ENCODE results near the gene STARD4.

The STARD4 gene, protein sequence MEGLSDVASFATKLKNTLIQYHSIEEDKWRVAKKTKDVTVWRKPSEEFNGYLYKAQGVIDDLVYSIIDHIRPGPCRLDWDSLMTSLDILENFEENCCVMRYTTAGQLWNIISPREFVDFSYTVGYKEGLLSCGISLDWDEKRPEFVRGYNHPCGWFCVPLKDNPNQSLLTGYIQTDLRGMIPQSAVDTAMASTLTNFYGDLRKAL

DNA sequence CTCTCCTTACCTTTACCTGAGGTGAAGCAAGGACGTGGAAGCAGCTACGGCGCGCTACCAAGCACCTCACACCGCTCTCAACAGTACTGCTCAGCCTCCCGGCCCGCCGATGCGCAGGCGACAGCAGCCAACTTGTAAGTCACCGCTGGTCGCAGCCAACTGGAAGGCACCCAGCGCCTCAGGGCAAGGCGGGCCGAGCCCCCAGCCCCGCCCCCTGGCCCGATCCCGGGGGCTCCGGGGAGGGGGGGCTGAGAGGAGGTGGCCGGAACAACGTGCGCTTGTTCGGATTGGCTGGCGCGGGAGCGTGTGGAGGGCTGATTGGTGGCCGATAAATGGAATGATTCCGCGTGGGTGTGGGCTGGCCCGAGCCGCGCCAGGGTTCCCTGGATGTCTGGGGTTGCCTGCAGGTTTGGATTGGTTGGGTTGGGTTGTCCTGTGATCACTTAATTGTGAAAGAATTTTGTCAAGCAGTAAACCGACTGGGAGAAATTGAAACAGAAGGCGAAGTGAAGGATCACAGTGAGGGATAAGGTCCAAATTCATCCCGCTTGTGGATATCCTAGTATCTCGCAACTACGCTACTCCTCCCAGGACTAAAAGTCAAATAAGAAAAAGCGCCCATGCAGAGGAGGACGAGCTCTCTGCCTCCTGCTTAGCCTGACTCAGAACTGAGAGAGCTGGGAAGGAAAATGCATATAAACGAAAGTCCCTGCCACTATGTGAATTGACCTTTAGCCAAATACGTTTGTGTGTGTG lies at the start of gene STARD4:
Gene STARD4 (minus strand): TSS at position 161 of the 756 bp plus-strand sequence. CDS start 5,102 bp downstream, outside the sequence.
- DNase-seq (ENCODE audit: low spot score), result peak; percentile 98

DNA sequence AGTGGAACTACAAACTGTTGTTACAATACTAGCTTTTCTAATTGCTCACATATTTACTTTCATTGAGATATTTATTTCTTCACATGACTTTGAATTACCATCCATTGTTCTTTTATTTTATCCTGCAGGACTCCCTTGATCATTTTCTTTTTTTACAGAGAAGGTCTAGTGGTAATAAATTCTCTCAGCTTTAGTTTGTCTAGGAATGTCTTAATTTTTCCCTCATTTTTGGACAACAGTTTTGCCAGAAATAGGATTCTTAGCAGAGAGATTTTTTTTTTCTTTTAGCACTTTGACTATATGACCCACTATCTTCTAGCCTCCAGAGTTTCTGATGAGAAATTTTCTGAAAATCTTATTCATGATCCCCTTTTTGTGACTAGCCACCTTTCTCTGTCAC lies 47.3 kb upstream of the STARD4 start:
- no peak for DNase-seq (ENCODE audit: low spot score)

DNA sequence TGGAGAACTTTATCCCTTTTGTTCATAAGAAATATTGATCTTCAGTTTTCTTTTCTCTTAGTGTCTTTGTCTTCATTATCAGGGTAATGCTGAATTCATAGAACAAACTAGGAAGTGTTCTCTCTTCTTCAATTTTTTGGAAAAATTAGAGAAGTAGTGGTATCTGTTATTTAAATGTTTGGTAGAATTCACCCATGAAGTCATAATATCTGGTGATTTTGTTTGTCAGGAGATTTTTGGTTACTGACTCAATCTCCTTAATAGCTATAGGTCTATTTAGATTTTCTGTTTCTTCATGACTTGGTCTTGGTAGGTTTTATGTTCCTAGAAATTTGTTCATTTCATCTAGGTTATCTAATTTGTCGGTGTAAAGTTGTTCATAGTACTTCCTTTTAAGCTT lies 45.4 kb upstream of the STARD4 start:
- no peak for DNase-seq (ENCODE audit: low spot score)

DNA sequence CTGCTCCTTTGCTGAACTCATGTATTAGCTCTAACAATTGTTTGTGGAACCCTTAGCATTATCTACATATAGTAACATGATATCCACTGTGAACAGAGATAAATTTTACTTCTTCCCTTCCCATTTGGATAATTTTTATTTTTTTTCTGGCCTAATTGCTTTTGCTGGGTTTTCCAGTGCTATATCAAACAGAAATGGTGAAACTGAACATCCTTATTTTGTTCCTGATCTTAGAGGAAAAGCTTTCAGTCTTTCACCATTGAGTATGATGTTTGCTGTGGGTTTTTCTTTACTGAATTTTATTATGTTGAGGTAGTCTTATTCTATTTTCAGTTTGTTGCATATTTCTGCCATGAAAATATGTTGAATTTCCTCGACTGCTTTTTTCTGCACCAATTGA lies 44.8 kb upstream of the STARD4 start:
- DNase-seq (ENCODE audit: low spot score), result no peak

DNA sequence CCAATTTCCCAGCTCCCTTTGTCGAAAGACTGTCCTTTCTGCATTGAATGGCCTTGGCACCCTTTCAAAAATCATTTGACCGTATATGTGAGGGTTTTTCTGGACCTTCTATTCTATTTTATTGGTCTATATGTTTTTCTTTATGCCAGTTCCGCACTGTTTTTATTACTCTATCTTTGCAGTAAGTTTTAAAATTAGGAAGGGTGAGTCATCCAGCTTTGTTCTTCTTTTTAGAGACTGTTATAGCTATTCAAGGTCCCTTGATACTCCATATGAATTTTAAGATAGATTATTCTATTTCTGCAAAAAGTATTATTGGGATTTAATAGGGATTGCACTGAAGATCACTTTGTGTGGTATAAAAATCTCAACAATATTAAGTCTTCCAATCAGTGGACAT lies 44.2 kb upstream of the STARD4 start:
- no peak for DNase-seq (ENCODE audit: low spot score)

DNA sequence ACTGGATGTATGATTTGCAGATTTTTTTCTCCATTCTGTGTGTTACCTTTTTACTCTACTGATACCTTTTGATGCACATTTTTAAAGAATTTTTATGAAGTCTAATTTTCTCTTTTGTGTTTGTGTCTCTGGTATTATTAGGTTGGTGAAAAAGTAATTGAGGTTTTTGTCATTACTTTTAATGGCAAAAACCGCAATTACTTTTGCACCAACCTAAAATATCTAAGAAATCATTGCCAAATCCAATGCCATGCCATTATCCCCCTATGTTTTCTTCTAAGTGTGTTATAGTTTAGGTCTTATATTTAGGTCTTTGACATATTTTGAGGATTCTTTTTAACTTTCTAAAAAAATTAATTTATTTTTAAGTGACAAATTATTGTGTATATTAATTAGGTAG lies 43.4 kb upstream of the STARD4 start:
- no peak for DNase-seq (ENCODE audit: low spot score)

DNA sequence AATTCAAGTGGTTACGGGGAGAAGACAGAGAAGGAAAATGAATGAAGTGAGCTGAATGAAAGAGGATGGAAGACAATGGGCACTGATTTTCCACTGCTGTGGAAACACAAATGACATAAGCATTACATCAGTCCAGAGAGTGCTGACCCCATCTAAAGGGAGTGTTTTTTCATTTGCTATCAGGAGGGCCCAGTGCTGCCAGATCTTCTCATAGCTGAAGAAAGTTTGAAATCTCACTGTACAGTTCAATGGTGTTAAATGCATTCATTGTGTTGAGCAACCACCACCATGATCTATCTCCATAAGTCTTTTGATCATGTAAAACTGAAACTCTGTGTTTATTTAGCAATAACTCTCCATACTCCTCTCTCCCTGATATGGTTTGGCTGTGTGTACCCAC lies 41.5 kb upstream of the STARD4 start:
- no peak for DNase-seq (ENCODE audit: low spot score)

DNA sequence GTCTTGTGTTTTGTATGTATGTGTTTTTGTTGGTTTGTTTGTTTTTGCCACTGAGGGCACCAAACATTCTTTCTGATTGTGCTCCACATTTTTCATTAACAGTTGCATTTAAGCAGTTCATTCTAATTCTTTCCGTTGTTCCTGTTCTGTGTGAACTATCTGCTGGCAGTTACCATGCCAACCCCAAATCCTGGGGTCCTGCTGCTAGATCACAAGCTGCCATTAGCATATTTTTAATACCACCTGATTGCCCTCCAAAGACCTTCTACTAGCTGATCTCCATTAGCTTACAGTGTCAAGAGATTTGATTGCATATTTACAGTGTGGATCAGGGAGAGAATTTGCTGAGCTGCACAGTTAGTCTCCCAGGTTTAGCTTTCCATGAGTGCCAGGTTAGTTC lies 40.6 kb upstream of the STARD4 start:
- DNase-seq (ENCODE audit: low spot score), result no peak

DNA sequence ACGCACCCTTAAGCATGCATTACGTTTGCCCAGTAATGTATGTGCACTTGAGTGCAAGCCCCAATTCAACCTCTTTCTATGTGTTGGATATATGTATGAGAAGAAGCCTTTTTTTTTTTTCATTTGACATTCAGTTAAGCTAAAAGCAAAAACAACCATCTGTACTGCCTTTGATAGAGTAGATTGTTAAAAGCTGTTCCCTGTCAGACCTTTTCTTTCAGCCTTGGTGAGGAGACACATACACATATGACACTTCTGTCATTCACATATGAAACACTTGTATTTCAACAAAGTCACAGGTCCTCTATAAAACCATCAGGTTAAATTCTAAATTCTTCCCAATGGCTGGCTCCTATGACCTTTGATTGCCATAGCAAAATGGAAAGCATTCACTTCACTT lies 40.2 kb upstream of the STARD4 start:
- no peak for DNase-seq (ENCODE audit: low spot score)

DNA sequence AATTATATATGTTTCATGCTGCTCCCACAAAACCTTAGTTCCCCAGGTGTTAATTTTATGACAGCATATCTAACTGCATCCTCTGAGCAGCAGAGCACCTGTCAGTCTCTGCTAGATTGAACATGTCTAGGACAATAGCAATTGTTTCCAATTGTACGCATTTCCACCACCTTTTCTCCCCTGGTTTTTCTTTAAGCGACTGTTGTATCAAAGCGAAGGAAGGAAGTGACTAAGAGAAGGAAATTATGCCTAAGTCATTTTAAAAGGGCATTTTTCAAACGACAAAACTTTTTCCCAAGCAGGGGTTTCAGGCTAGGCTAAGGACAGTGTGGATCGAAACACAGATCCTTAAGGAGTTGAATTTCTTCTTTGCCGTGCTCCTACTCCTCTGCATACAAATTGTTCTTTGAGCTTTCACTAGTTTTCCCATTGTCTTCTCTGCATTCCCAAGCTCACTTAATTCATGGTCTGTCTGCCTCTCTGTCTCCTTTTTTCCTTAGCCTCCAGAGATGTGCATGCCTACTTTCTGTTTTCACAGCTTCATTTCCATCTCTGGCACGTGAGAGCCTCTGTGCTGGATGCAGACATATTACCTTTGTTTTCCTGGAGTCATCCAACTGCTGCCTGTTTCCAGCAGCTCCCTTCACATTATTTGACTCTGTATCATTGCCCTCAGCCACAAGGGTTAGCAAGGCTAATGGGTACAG lies 39.4 kb upstream of the STARD4 start:
- DNase-seq (ENCODE audit: low spot score), result no peak

DNA sequence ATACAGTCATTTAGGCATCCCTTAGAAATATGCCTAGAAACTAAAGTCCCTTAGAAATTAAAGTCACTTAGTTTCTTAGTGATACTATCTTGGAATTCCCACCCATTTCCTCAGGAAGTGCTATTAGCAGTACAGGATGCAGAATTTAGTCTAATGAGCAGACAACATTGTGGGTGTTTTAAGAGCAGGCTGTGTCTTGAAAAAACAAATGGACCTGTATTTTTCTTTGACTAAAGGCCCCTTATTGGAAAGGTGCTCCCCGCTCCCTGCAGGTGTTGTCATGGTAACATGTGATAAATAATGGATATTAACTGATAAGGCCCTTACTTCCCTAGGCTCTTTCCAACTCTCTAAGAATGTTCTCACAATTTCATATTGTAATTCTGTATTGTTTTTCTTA lies 38.8 kb upstream of the STARD4 start:
- DNase-seq (ENCODE audit: low spot score), result no peak

DNA sequence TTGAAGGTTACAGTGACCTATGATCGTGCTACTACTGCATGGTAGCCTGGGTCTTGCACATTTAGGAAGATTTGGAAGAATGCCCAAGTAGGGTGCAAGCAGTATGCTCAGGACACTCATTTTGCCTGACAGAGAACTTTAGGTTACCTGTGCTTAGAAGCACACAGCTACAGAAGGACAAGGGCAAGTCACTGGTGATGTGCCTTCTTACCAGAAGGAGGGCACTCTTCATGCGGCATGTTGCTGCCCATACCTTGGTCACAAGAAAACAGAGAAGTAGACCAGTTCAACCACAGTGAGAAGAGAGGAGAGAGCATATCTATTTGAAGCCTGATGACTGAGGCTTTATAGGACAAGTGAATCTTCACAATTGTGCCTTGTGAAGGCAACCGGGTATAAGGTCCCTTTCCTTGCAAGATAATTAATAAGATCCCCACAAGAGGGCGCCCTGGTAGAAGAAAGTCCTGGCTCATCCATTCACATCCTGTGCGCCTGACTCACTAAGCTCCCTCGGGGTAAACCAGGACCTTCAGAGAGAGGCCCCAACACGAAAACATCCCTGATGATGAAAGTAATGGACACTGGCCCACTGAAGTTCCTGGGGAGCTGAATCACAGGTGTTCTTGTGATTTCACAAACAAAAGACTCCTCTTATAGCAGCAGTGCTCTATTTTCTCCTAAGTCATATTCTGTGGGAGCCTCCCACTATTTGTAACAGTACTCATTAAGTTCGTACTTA lies 38.1 kb upstream of the STARD4 start:
- peak; percentile 84 for DNase-seq (ENCODE audit: low spot score)

DNA sequence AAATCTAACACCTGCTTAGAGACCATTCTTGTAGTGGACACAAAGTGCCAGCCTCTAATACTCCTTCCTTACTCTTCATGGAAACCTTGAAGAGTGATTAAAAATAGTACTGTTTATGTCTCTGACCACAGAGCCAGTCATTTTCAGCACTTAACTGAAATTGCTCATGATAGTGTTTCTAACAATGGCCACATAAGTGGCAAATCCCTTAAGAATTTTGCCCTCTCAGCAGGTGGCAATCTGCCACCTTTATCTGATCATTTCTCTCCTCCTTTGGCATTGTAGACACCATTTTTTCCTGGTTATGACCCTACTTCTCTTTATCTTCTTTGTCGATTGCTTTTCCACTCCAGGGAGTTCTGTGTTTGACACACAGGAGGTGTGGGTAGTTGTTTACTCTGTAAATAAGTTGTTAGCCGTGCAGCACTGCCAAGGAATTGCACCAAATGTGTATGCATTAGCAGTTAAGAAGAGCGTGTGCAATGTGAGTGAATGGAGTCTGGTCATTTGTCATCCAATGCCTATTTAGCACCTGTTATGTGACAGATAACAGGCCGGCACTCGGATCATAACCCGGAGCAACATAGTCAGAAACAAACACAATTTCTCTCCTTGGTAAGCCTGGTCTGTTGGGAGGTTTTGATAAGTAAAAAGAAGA lies 36.8 kb upstream of the STARD4 start:
- no peak for DNase-seq (ENCODE audit: low spot score)

DNA sequence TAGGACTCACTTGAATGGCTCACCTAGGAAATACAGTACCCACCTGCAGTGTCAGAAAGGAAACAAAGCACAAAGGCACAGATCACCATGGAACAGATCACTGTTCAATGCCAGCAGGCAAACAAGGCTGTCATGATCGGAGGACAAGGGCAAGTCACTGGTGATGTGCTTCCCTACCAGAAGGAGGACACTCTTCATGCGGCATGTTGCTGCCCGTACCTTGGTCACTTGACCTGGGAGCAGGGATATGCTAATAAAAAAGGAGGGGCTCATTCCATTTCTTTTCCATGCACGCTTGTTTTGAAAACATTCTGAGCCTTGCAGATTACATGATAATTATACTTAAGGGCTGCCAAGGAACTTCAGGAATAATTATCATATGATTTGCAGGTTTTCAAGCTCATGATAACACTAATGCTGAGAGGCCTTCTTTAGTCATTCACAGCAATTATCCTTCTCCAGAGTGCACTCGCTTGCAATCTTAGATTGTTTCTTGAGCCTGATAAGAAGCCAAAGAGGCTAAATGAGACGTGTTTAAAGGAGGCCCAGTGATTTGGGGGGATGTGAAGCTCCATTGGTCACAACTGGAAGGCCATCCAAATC lies 36.1 kb upstream of the STARD4 start:
- no peak for DNase-seq (ENCODE audit: low spot score)

DNA sequence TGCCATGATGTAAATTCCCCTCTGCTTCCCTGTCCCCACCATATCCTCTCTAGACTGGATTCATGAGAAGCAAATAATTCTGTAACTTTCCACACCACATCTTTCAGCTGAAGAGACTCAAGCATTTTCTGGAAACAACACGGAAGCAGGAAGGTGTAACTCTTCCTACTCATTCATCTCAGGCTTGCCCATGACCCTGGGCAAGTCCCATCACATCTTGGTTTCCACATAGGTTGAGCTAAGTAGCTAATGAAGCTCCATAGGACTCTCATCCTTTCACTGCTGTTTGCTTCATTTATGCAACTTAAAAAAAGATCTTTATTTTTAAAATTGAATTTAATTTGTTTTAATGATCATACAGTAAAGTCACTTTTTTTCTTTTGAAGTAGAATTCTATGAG lies 32.7 kb upstream of the STARD4 start:
- DNase-seq (ENCODE audit: low spot score), result no peak

DNA sequence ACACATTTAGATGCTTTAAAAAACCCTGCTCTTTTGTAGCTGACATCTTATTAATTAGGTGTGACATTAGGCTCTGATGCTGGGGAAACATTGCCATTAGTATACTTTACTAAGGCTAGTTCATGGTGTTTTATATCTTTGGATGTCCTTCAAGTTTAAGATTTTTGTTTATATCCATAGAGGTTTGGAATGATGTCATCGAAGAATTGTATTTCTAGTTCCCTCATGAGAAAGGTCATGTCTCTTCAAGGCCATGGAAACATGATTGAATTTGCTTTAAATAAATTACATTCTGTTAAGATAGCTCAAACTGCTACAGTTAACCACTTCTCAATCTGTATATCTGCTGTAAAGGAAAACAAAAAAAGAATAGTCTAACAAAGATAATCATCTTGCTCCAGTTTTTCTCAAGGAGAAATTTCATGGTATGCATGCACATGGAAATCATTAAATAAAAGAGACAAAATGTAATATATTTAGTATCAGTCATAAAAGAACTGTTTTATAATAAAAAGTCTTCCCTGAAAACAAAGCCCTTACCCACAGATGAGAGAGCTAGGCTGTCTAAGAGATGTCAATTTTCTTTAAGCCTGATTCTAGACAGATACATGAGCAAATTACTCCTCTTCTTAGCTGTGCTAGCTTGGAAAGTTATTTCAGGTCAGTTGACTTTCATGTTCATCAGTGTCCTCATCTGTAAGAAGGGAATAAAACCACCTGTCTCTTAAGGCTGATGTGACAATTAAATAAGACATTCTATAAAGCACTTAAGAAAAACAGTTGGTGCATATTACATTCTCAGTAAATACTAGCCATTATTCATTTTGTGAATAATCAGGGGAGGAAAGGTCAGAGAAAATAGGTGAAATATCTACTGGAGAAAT lies 25.0 kb upstream of the STARD4 start:
- DNase-seq (ENCODE audit: low spot score), result no peak

DNA sequence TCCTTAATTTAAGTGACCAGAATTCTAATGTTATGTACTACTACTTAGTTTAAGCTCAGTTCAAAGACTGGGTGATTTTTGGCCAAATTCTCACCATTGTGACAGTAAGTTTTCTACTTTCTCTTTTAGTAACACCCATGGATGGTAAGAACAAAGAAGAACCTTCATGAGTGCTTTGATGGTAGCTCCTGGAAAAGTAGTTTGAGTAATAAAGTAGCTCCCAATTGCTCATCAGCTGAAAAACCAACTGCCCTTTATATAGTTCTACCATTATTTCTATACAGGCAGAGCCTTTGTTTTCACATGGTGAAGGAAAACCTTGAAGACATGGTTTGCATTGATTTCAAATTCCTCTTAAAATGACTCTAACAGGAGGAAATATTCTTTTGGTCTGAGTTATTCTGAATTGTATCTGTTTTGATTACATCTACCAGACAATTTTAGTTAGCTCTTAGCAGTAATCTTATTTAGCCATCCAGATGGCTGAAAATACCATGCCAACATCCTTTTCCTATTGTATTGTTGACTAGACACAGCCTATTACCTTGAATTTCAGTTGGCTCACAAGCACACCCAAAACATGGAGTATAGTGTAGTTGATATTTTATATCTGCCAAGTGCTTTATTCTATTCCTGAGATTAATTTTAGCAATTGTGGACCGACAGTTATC lies 23.7 kb upstream of the STARD4 start:
- no peak for DNase-seq (ENCODE audit: low spot score)

DNA sequence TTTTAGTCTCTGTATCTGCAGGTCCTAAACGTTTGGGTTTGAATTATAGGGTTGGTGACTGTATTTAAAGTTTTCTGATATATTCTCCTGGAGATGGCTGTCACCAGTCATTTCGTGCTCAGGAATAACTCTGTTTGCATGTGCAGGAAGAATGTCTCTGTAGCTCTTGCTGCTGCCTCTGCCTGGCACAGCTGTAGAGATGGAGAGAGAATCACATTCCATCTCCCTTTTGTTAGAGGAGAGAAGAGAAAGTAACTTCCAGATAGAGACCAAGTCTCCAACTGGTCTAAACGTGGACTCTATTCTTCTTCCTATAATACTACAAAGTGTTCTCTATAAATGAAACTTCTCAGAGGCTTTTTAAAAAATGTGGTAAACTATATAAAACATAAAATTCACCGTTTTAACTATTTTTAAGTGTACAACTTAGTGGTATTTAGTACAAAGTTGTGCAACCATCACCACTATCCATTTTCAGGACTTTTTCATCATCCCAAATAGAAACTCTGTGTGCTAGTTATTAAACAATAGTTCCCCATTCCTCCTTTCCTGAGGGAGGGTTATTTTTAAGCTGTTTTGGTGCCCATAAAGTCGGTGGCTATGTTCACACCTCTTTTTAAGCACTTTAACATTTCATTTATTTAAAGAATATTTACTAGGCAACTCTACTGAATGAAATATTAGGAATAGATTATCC lies 20.7 kb upstream of the STARD4 start:
- DNase-seq (ENCODE audit: low spot score), result no peak

DNA sequence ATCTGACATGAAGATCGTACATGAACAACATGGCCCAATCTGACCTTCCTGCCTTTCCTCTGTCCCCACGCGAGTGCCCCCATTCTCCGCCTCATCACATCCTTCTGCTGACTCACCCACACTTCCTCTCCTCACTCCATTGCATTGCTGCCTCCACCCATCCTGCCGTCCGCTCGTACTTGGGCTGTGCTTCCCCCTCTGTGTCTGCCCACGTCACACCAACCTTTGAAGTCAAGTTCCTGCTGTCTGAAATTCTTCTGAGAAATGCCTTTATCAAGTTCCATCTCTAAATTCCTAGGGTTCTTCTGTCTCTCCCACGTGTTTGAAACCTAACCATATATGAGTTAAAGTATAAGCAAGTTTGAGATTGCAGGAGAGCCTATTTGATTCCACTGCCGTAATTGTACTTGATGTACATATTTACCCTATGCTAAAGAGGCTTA lies 18.0 kb upstream of the STARD4 start:
- no peak for DNase-seq (ENCODE audit: low spot score)
